Right atrium auricular region (tissue), 2 donors: Measurements from ENCODE around the gene GPR35. TPM values are rescaled to one million over a fixed set of nuclear protein-coding genes. Genes with fewer than 3 reads are reported as not detected.
"Not testable (repeated sequence)": the region's sequence is repeated elsewhere in the genome, so short reads cannot be mapped to it uniquely, and the experiment has no call there.

ENCODE experiments used
- DNase-seq: peaks from one replicate; pipeline ENCODE4 v3.0.0-alpha.2; 2019; ENCODE audit warnings: low spot score
- H3K27ac ChIP-seq, 2 donors: fragments of 200-600 bp; sonication (generic); 1 replicate in 1 of 2; 2 replicates in 1 of 2; pipeline ENCODE4 v1.5.1; 2016 to 2019
- H3K27me3 ChIP-seq, 2 donors: fragments of 200-600 bp; sonication (generic); one replicate each; pipeline versions ENCODE4 v1.5.1 to v1.6.0; 2017 to 2019
- H3K36me3 ChIP-seq: fragments of 200-600 bp; sonication (generic); one replicate; pipeline ENCODE4 v1.5.1; 2016
- H3K4me1 ChIP-seq, 2 donors: fragments of 200-600 bp; sonication (generic); one replicate each; pipeline versions ENCODE4 v1.5.1 to v1.6.0; 2017 to 2019
- H3K4me3 ChIP-seq, 2 donors: fragments of 200-600 bp; sonication (generic); 1 replicate in 1 of 2; 2 replicates in 1 of 2; pipeline ENCODE4 v1.5.1; 2017 to 2019; ENCODE audit warnings: mild to moderate bottlenecking in 1 of 2, moderate library complexity in 1 of 2
- H3K9me3 ChIP-seq, 2 donors: fragments of 200-600 bp; sonication (generic); one replicate each; pipeline ENCODE4 v1.5.1; 2019
- CTCF ChIP-seq, 2 donors: fragments of 200-600 bp; sonication (generic); IDR thresholded peaks; one replicate each; pipeline ENCODE4 v1.5.1; 2019; ENCODE audit warnings: antibody characterized with exemption in 2 of 2
- total RNA-seq, 2 donors: library from RNA; depleted of rRNA; stranded (reverse); fragments of >200 nt; gene quantifications; one replicate each; pipeline ENCODE4 v1.1.0, GENCODE V29; 2016

Gene GPR35
- total RNA-seq, 2 donors from 2014 or later: 0.56 to 0.86 TPM

DNA sequence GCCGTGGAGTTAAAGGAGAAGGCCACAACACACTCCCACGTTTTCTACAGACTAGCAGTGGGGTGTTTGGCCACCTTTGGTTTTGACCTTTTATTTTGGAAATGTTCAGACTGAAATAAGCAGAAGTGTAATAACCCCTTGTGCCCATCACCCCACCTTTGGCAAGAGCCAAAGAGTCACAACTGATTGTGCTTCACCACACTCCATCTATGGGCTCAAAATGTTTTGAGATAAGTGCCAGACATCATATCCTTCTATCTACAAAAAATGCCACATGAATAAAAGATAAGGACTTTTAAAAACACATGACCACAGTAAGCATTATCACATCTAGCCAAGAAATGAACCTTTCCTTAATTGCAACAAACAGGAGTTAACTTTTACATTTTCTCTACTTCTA lies 9.9 kb upstream of the GPR35 start:
- Histone ChIP-seq H3K27me3 (no peaks in the 10 kb centered on the region), H3K9me3 (no peaks in the 10 kb centered on the region), H3K4me1 (no peaks in the 10 kb centered on the region), H3K36me3 (no peaks in the 10 kb centered on the region), H3K27ac (no peak overlapping the region), H3K4me3 (no peak overlapping the region)
- no peak for DNase-seq
- no peak for TF ChIP-seq CTCF (IDR thresholded peaks at IDR 0.05)

- no peak for DNase-seq
Measured at GRCh38 chr2:240615820-240616547, 9.3 kb upstream of the GPR35 start.

DNA sequence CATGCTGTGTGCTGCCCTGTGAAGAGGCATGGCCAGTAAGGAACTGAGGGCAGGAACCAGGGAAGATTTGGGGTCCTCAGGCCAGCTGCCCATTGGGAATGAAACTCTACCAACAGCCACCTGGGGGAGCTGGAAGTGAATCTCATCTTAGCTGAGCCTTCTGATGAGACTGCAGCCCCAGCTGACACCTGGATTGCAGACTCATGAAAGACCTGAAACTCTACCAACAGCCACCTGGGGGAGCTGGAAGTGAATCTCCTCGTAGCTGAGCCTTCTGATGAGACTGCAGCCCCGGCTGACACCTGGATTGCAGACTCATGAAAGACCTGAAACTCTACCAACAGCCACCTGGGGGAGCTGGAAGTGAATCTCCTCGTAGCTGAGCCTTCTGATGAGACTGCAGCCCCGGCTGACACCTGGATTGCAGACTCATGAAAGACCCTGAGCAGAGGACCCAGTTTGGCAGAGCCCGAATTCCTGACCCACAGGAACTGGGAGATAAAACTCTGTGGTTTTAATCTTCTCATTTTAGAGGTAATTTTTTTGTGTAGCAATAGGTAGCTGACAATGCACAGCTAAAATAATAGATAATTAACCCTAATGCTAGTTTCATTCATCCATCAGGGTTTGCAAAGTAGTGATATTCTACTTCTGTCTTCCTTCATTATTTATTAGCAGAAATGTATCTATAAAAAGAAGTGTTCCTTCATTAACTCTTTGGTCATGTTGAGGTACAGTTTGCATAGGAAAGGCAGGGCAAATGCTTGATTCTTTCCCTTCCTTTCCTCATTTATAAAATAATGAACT lies 8.2 kb upstream of the GPR35 start:
- not testable (repeated sequence) for H3K4me1 ChIP-seq, H3K27me3 ChIP-seq, DNase-seq, H3K27ac ChIP-seq, H3K4me3 ChIP-seq, H3K9me3 ChIP-seq, H3K36me3 ChIP-seq

More at GRCh38 chr2:240615820-240616547, 9.3 kb upstream of the GPR35 start:
- Histone ChIP-seq H3K4me3 (no peak overlapping the region), H3K27me3 (no peaks in the 10 kb centered on the region), H3K9me3 (no peaks in the 10 kb centered on the region), H3K36me3 (no peaks in the 10 kb centered on the region), H3K4me1 (no peaks in the 10 kb centered on the region), H3K27ac (no peak overlapping the region)
- TF ChIP-seq CTCF (IDR thresholded peaks at IDR 0.05): no peak

- TF ChIP-seq CTCF (IDR thresholded peaks at IDR 0.05): no peak
Measured at GRCh38 chr2:240618776-240619175, 6.5 kb upstream of the GPR35 start.

DNA sequence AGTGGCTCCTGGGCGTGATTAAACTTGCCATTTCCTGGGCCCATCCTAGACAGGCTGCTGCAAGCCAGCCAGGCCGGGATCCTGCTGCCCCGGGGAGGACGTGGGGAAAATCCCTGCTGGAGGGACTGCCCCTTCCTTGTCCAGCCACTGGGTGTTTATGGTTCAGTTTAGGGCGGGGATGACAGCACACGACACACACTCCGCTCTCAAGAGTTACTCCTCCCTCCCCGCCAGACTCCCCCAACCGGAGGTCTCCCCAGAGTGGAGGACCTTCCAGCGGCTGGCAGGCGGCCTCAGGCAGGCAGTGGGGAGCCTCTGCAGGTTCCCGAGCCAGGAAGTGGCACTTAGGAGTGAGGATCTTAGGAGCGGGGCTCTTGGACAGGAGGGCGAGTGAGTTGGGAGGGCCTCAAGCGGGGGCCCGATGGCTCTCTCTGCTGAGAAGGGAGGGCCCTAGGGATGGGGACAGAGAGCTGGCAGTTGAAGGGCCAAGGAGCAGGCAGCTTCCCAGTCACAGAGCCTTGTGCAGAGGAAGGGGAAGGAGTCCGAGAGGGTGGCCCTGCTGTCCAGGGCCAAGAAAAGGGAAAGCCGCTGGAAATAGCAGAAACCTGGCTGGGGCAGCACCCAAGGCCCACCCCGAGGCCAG lies 5.7 kb upstream of the GPR35 start:
- DNase-seq: no peak
- no peak for TF ChIP-seq CTCF (IDR thresholded peaks at IDR 0.05)
- Histone ChIP-seq H3K27ac (no peak overlapping the region), H3K27me3 (no peaks in the 10 kb centered on the region), H3K4me1 (no peaks in the 10 kb centered on the region), H3K4me3 (no peak overlapping the region), H3K36me3 (no peaks in the 10 kb centered on the region), H3K9me3 (no peaks in the 10 kb centered on the region)

More at GRCh38 chr2:240618776-240619175, 6.5 kb upstream of the GPR35 start:
- Histone ChIP-seq H3K4me3 (no peak overlapping the region), H3K9me3 (no peaks in the 10 kb centered on the region), H3K27ac (no peak overlapping the region), H3K4me1 (no peaks in the 10 kb centered on the region), H3K27me3 (no peaks in the 10 kb centered on the region), H3K36me3 (no peaks in the 10 kb centered on the region)
- DNase-seq: no peak

GRCh38 chr2:240620149-240620731 lies 5.0 kb upstream of the GPR35 start:
- Histone ChIP-seq H3K4me3 (no peak overlapping the region), H3K4me1 (no peaks in the 10 kb centered on the region), H3K27me3 (no peaks in the 10 kb centered on the region), H3K36me3 (no peaks in the 10 kb centered on the region), H3K9me3 (no peaks in the 10 kb centered on the region), H3K27ac (no peak overlapping the region)
- TF ChIP-seq CTCF (IDR thresholded peaks at IDR 0.05): no peak
- DNase-seq: no peak
